ENCODE data around the gene THSD8.
"Not testable (repeated sequence)": the region's sequence is repeated elsewhere in the genome, so short reads cannot be mapped to it uniquely, and the experiment has no call there.

DNA sequence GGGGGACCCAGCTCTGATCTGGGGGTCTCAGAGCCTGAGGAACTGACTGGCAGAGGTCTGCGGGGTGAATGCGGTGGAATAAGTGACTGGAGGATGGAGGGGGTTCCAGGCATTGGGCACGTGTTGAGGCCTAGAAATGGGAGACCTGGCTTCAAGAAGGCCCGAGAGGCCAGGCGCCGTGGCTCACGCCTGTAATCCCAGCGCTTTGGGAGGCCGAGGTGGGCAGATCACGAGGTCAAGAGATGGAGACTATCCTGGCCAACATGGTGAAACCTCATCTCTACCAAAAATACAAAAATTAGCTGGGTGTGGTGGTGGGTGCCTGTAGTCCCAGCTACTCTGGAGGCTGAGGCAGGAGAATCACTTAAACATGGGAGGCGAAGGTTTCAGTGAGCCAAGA lies 15.9 kb downstream of the THSD8 start:
- not testable (repeated sequence) for TF ChIP-seq POLR2AphosphoS5 (IDR thresholded peaks at IDR 0.05); MXI1 (conservative IDR thresholded peaks at IDR 0.05; ENCODE audit: poor library complexity, severe bottlenecking); EZH2 (IDR thresholded peaks at IDR 0.05; ENCODE audit: borderline replicate concordance, insufficient read depth, low read length, poor library complexity, severe bottlenecking)
- TF ChIP-seq, protein P1, sequence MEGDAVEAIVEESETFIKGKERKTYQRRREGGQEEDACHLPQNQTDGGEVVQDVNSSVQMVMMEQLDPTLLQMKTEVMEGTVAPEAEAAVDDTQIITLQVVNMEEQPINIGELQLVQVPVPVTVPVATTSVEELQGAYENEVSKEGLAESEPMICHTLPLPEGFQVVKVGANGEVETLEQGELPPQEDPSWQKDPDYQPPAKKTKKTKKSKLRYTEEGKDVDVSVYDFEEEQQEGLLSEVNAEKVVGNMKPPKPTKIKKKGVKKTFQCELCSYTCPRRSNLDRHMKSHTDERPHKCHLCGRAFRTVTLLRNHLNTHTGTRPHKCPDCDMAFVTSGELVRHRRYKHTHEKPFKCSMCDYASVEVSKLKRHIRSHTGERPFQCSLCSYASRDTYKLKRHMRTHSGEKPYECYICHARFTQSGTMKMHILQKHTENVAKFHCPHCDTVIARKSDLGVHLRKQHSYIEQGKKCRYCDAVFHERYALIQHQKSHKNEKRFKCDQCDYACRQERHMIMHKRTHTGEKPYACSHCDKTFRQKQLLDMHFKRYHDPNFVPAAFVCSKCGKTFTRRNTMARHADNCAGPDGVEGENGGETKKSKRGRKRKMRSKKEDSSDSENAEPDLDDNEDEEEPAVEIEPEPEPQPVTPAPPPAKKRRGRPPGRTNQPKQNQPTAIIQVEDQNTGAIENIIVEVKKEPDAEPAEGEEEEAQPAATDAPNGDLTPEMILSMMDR (IDR thresholded peaks at IDR 0.05; ENCODE audit: poor library complexity, severe bottlenecking), result not testable (repeated sequence)
